Measurements from ENCODE around the gene BCL10. TPM values are rescaled to one million over a fixed set of nuclear protein-coding genes. Genes with fewer than 3 reads are reported as not detected.

The BCL10 gene
- 10 to 100 TPM; 12.3 to 34.6 (median 22.7) TPM for total RNA-seq
- polyA plus RNA-seq = 10 to 100 TPM in 1 of 3 donors, 1 to 10 TPM in 2; 5.5 to 17.8 (median 5.6) TPM
- long read RNA-seq, donor 1, transcript BCL10-203 (3 exons, 2,833 nt) = major isoform, 12 of 13 reads
- long read RNA-seq, donor 1, partial matches to known transcripts = 0 of 13 reads
- long read RNA-seq, donor 1, other reads (novel, unspliced or antisense) = 0 of 13 reads
- long read RNA-seq, donor 2, partial matches to known transcripts = 0 of 4 reads
- long read RNA-seq, donor 2, other reads (novel, unspliced or antisense) = 0 of 4 reads
- long read RNA-seq, donor 3, transcript BCL10-203 (3 exons, 2,833 nt) = major isoform, 7 of 10 reads
- long read RNA-seq, donor 3, partial matches to known transcripts = 0 of 10 reads
- long read RNA-seq, donor 3, other reads (novel, unspliced or antisense) = 0 of 10 reads
- long read RNA-seq, donor 4, transcript BCL10-203 (3 exons, 2,833 nt) = major isoform, 8 of 20 reads
- long read RNA-seq, donor 4, partial matches to known transcripts = 0 of 20 reads
- long read RNA-seq, donor 4, other reads (novel, unspliced or antisense) = 11 of 20 reads
- long read RNA-seq, donor 5, transcript BCL10-203 (3 exons, 2,833 nt) = major isoform, 21 of 23 reads
- long read RNA-seq, donor 5, partial matches to known transcripts = 0 of 23 reads
- long read RNA-seq, donor 5, other reads (novel, unspliced or antisense) = 1 of 23 reads
- long read RNA-seq, donor 6, transcript BCL10-203 (3 exons, 2,833 nt) = major isoform, 5 of 13 reads
- long read RNA-seq, donor 6, partial matches to known transcripts = 1 of 13 reads
- long read RNA-seq, donor 6, other reads (novel, unspliced or antisense) = 7 of 13 reads
- long read RNA-seq, donor 7, transcript BCL10-203 (3 exons, 2,833 nt) = major isoform, 5 of 5 reads
- long read RNA-seq, donor 7, partial matches to known transcripts = 0 of 5 reads
- long read RNA-seq, donor 7, other reads (novel, unspliced or antisense) = 0 of 5 reads
- long read RNA-seq, donor 8, transcript BCL10-203 (3 exons, 2,833 nt) = major isoform, 10 of 10 reads
- long read RNA-seq, donor 8, partial matches to known transcripts = 0 of 10 reads
- long read RNA-seq, donor 8, other reads (novel, unspliced or antisense) = 0 of 10 reads
- long read RNA-seq, donor 9, transcript BCL10-203 (3 exons, 2,833 nt) = major isoform, 8 of 8 reads
- long read RNA-seq, donor 9, partial matches to known transcripts = 0 of 8 reads
- long read RNA-seq, donor 9, other reads (novel, unspliced or antisense) = 0 of 8 reads
- long read RNA-seq, donor 10, partial matches to known transcripts = 0 of 4 reads
- long read RNA-seq, donor 10, other reads (novel, unspliced or antisense) = 0 of 4 reads

- 0 to 1% (median 0%) methylated on average over 3 to 78 of the region's 78 CpGs for WGBS, 4 donors
- H3K36me3 ChIP-seq (replicated peaks in 1 of 2) = no peaks in the 10 kb centered on the region
- no peaks in the 10 kb centered on the region for H3K27me3 ChIP-seq
- H3K9me3 ChIP-seq (replicated peaks in 1 of 3) = no peaks in the 10 kb centered on the region
- peak within 1 kb of the TSS; percentile 95 to 99 (median 97) for H3K27ac ChIP-seq
- H3K4me3 ChIP-seq = peak within 1 kb of the TSS; percentile 66 to 83 (median 67)
- TF ChIP-seq POLR2A (IDR thresholded peaks at IDR 0.05) (peak; percentile 78 to 87), CTCF (IDR thresholded peaks at IDR 0.05) (no peak)
- intact Hi-C loops (cut with DNase I) = no loop called here
- peaks cover 12 to 33% of the 10 kb centered on the region in 2 donors for H3K4me1 ChIP-seq (replicated peaks in 1 of 2)
- peak; percentile 97 to 99 (median 99) for DNase-seq
These were observed at the start of gene BCL10 for GRCh38 chr1:85276215-85276977. BCL10 (minus strand) TSS chr1:85276632; CDS start chr1:85276352, 280 bp downstream.

- H3K27ac ChIP-seq = no peak overlapping the region
- no peaks in the 10 kb centered on the region for H3K9me3 ChIP-seq (replicated peaks in 1 of 3)
- no peak for TF ChIP-seq POLR2A (IDR thresholded peaks at IDR 0.05)
- no peak for TF ChIP-seq CTCF (IDR thresholded peaks at IDR 0.05)
- no peaks in the 10 kb centered on the region for H3K27me3 ChIP-seq
- H3K4me1 ChIP-seq (replicated peaks in 1 of 2) = peaks cover 11 to 12% of the 10 kb centered on the region in 2 donors
- no peaks in the 10 kb centered on the region for H3K36me3 ChIP-seq (replicated peaks in 1 of 2)
- no peak for DNase-seq
- intact Hi-C loops (cut with DNase I) = no loop called here
- H3K4me3 ChIP-seq = no peak overlapping the region
These were observed 49.5 kb upstream of the BCL10 start for GRCh38 chr1:85325920-85326319.

GRCh38 chr1:85323770-85324169 lies 47.3 kb upstream of the BCL10 start:
- Histone ChIP-seq H3K9me3 (replicated peaks in 1 of 3) (no peaks in the 10 kb centered on the region), H3K27me3 (no peaks in the 10 kb centered on the region), H3K4me3 (no peak overlapping the region), H3K4me1 (replicated peaks in 1 of 2) (peaks cover 3 to 5% of the 10 kb centered on the region in 2 donors), H3K36me3 (replicated peaks in 1 of 2) (no peaks in the 10 kb centered on the region), H3K27ac (no peak overlapping the region)
- DNase-seq = no peak
- TF ChIP-seq CTCF (IDR thresholded peaks at IDR 0.05) (no peak), POLR2A (IDR thresholded peaks at IDR 0.05) (no peak)
- 88 to 97% (median 95%) methylated on average over 5 of the region's 5 CpGs for WGBS, 4 donors
- intact Hi-C loops (cut with DNase I) = no loop called here
